Astrocyte of the cerebellum (primary cell): ENCODE data around the gene ITGA3.

ENCODE experiments used
- DNase-seq: peaks from one replicate; pipeline ENCODE4 v3.0.0-alpha.2; 2011; ENCODE audit warnings: low read depth
- H3K4me3 ChIP-seq: 2 replicates; pipeline ENCODE4 v1.5.1; 2011; ENCODE audit warnings: mild to moderate bottlenecking, low read depth, low read length, moderate library complexity
- CTCF ChIP-seq: IDR thresholded peaks from 2 replicates; pipeline ENCODE4 v1.5.1; 2012; ENCODE audit warnings: low read length, low read depth, moderate library complexity, mild to moderate bottlenecking; ENCODE audit errors: missing control alignments
- in situ Hi-C: cut with HindIII; loops from 2 replicates; pipeline ENCODE4 v1.10.0; 2017; ENCODE audit warnings: low sequenced_read_pairs

ITGA3 gene

GRCh38 chr17:50109207-50109606 is 53.3 kb downstream of the ITGA3 start:
- H3K4me3 ChIP-seq = no peak overlapping the region
- TF ChIP-seq CTCF = no peak
- in situ Hi-C loops = no loop called here
- no peak for DNase-seq

DNA sequence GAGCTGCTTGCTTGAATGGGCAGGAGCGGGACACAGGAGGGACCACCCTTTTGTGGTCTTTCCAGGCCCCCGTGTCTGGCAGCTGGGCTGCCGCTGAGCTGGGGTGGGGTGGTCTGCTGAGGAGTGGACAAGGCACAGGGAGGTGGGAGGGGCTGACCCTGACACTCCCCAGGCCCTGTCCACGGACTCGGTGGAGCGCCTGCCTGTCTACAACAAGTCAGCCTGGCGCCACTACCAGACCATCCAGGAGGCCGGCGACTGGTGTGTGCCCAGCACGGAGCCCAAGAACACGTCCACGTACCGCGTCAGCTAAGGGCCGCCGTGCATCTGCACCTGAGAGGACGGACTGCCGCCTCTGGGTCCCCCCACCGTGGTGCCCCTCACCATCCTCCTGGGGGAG is 53.9 kb downstream of the ITGA3 start:
- no peak for TF ChIP-seq CTCF
- no peak for DNase-seq
- in situ Hi-C loops = no loop called here

GRCh38 chr17:50110591-50111349 is 54.9 kb downstream of the ITGA3 start:
- no peak for TF ChIP-seq CTCF
- DNase-seq = no peak
- in situ Hi-C loops = no loop called here
- no peak overlapping the region for H3K4me3 ChIP-seq

More for the DNA sequence above, 53.9 kb downstream of the ITGA3 start:
- no peak overlapping the region for H3K4me3 ChIP-seq

- no peak for DNase-seq
- no peak for TF ChIP-seq CTCF
- no peak overlapping the region for H3K4me3 ChIP-seq
- in situ Hi-C loops = no loop called here
Measured at GRCh38 chr17:50111673-50112655, 56.1 kb downstream of the ITGA3 start.

GRCh38 chr17:50112694-50113093 is 56.8 kb downstream of the ITGA3 start:
- in situ Hi-C loops = no loop called here
- DNase-seq = no peak
- TF ChIP-seq CTCF = no peak
- H3K4me3 ChIP-seq = no peak overlapping the region

- DNase-seq = no peak
- in situ Hi-C loops = no loop called here
- no peak for TF ChIP-seq CTCF
- H3K4me3 ChIP-seq = no peak overlapping the region
Measured at GRCh38 chr17:50113624-50114320, 57.9 kb downstream of the ITGA3 start.
